Measurements from ENCODE around the gene CDH26. TPM values are rescaled to one million over a fixed set of nuclear protein-coding genes. Genes with fewer than 3 reads are reported as not detected.

The CDH26 gene
- total and polyA plus RNA-seq, 2 donors (not counting 3 experiments of a cell fraction or from before 2014, with no cell fraction given): 0.01 TPM; not detected in 1

GRCh38 chr20:60054716-60055634 lies 96.8 kb downstream of the CDH26 start:
- no peak for FAIRE-seq
- Histone ChIP-seq H3K27ac (ENCODE audit: insufficient read depth, low read depth, low read length) (no peak overlapping the region), H3K4me1 (ENCODE audit: control insufficient read depth, extremely low read depth, insufficient read depth, low read length) (no peaks in the 10 kb centered on the region), H3K9ac (replicated peaks; ENCODE audit: extremely low read depth, insufficient read depth, low read length) (no peak overlapping the region), H3K36me3 (ENCODE audit: control insufficient read depth in 2 of 2, extremely low read depth in 1 of 2, insufficient read depth in 2 of 2, low read length in 2 of 2) (no peaks in the 10 kb centered on the region), H3K4me3 (replicated peaks in 1 of 3; ENCODE audit: insufficient read depth in 1 of 3, low read depth in 1 of 3, low read length in 3 of 3) (no peak overlapping the region), H3K9me3 (replicated peaks; ENCODE audit: control insufficient read depth, insufficient read depth, low read length) (no peaks in the 10 kb centered on the region), H3K9me1 (replicated peaks; ENCODE audit: control insufficient read depth, extremely low read depth, insufficient read depth, low read length) (no peaks in the 10 kb centered on the region), H4K20me1 (replicated peaks; ENCODE audit: control insufficient read depth, extremely low read depth, insufficient read depth, low read length) (no peaks in the 10 kb centered on the region), H3K27me3 (ENCODE audit: control insufficient read depth in 2 of 2, insufficient read depth in 2 of 2, low read length in 2 of 2) (no peaks in the 10 kb centered on the region), H3K4me2 (ENCODE audit: insufficient read depth, low read length) (no peak overlapping the region), H2AFZ (ENCODE audit: low read depth, low read length) (no peak overlapping the region), H3K79me2 (ENCODE audit: control insufficient read depth, insufficient read depth, low read length) (no peaks in the 10 kb centered on the region)
- BruUV-seq (replicated peaks): no TSS peak
- dilution Hi-C loops (cut with MboI; ENCODE audit: extremely low pct_ligation_motif_present, low sequenced_read_pairs): no loop called here
- POLR2A ChIA-PET: no interaction called here
- TF ChIP-seq JUN (IDR thresholded peaks at IDR 0.05; ENCODE audit: borderline replicate concordance, insufficient read depth, insufficient read length, low read depth) (no peak), POLR2A (IDR thresholded peaks at IDR 0.05; ENCODE audit: low read depth, low read length) (no peak), CTCF (IDR thresholded peaks at IDR 0.05; ENCODE audit: extremely low read depth in 1 of 2, insufficient read depth in 1 of 2, low read depth in 1 of 2, low read length in 2 of 2) (no peak), EZH2 (IDR thresholded peaks at IDR 0.05; ENCODE audit: borderline replicate concordance, low read depth, low read length, severe bottlenecking) (no peak), FOS (IDR thresholded peaks at IDR 0.05; ENCODE audit: borderline replicate concordance, insufficient read depth, low read length) (no peak), POLR2AphosphoS5 (IDR thresholded peaks at IDR 0.05; ENCODE audit: insufficient read depth, low read depth, low read length) (no peak), GATA2 (IDR thresholded peaks at IDR 0.05; ENCODE audit: insufficient read depth, insufficient read length, low read depth, low read length) (no peak), MAX (IDR thresholded peaks at IDR 0.05; ENCODE audit: insufficient read depth, insufficient read length) (no peak), MYC (IDR thresholded peaks at IDR 0.05; ENCODE audit: low read depth, low read length) (no peak)
- no peak for DNase-seq (ENCODE audit: low read depth, low spot score)
- intact Hi-C loops (cut with micrococcal nuclease): no loop called here
- CTCF ChIA-PET: no interaction called here

All from endothelial cell of umbilical vein (primary cell).